SKM-1 treated with dmso at 0.1 percent for 144 hours (cell line): ENCODE measurements around the gene JAK1.

Experiments
- DNase-seq: peaks from one replicate; lab custom pipeline; 2025; ENCODE audit not compliant: unreplicated experiment; lab: John Stamatoyannopoulos, UW

JAK1 gene

DNA sequence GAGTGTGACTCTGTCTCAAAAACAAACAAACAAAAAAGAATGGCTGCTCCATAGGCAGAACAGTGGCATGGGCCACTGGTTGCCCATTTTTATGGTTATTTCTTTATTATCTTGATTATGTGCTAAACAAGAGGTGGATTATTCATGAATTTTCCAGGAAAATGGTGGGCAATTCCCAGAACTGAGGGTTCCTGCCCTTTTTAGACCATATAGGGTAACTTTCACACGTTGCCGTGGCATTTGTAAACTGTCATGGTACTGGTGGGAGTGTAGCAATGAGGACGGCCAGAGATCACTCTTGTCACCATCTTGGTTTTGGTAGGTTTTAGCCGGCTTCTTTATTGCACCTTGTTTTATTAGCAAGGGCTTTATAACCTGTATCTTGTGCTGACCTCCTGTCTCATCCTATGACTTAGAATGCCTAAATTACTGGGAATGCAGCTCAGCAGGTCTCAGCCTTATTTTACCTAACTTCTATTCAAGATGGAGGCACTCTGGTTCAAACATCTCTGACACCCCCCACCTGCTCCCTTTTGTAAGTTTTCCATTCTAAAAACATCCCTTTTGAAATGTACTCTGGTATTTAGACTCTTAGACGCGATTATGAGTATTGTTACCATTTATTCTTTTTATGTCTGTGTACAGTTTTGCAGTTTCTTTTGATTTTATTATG lies 164.4 kb downstream of the JAK1 start:
- no peak for DNase-seq

DNA sequence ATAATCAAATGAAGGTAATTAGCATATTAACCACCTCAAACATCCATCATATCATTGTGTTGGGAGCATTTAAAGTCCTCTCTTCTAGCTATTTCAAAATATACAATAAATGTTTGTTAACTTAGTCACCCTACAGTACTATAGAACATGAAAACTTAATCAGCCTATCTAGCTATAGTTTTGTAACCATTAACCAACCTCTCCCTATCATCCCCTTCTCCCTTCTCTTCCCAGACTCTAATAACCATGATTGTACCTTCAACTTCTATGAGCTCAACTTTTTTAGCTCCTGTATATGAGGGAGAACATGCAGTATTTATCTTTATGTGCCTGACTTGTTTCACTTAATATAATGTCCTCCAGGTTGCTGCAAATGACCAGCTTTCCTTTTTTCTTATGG lies 167.5 kb downstream of the JAK1 start:
- DNase-seq, result no peak

GRCh38 chr1:64790832-64791487 lies 175.4 kb downstream of the JAK1 start:
- DNase-seq, result no peak
